ENCODE results near the gene IRF2BP1. TPM values are rescaled to one million over a fixed set of nuclear protein-coding genes. Genes with fewer than 3 reads are reported as not detected.

Gene IRF2BP1
- total RNA-seq, 1 experiment from 2014 or later, result 31.4 TPM

Other genes starting within 250 kb of the IRF2BP1 start
- 3.0 and 5.8 TPM in 2 replicates for gene EML2, start 246.7 kb downstream of the IRF2BP1 start, total RNA-seq (2014; rRNA removed; shearing (Covaris generic))
- gene GIPR, start 217.9 kb downstream of the IRF2BP1 start, total RNA-seq (2014; rRNA removed; shearing (Covaris generic)), result 0.12 and 0.38 TPM in 2 replicates
- gene SNRPD2, start 194.2 kb downstream of the IRF2BP1 start, total RNA-seq (2014; rRNA removed; shearing (Covaris generic)), result 434 and 487 TPM in 2 replicates
- gene QPCTL, start 193.5 kb downstream of the IRF2BP1 start, total RNA-seq (2014; rRNA removed; shearing (Covaris generic)), result 9.8 and 10.6 TPM in 2 replicates
- gene FBXO46, start 155.2 kb downstream of the IRF2BP1 start, total RNA-seq (2014; rRNA removed; shearing (Covaris generic)), result 9.3 and 10.8 TPM in 2 replicates
- gene MEIOSIN, start 152.7 kb downstream of the IRF2BP1 start, total RNA-seq (2014; rRNA removed; shearing (Covaris generic)), result 0.08 TPM in 1 of 2 replicates, not detected in the other
- gene SIX5, start 116.9 kb downstream of the IRF2BP1 start, total RNA-seq (2014; rRNA removed; shearing (Covaris generic)), result 6.0 and 6.6 TPM in 2 replicates
- 79.8 and 84.2 TPM in 2 replicates for gene DMPK, start 103.7 kb downstream of the IRF2BP1 start, total RNA-seq (2014; rRNA removed; shearing (Covaris generic))
- gene DMWD, start 93.3 kb downstream of the IRF2BP1 start, total RNA-seq (2014; rRNA removed; shearing (Covaris generic)), result 43.5 and 52.9 TPM in 2 replicates
- gene RSPH6A, start 70.8 kb downstream of the IRF2BP1 start, total RNA-seq (2014; rRNA removed; shearing (Covaris generic)), result 0.22 TPM in 1 of 2 replicates, not detected in the other
- 25.6 and 32.6 TPM in 2 replicates for gene SYMPK, start 23.0 kb downstream of the IRF2BP1 start, total RNA-seq (2014; rRNA removed; shearing (Covaris generic))
- gene FOXA3, start 21.8 kb downstream of the IRF2BP1 start, total RNA-seq (2014; rRNA removed; shearing (Covaris generic)), result 0.45 and 0.53 TPM in 2 replicates
- 1.8 and 2.5 TPM in 2 replicates for gene MYPOP, start 16.5 kb upstream of the IRF2BP1 start, total RNA-seq (2014; rRNA removed; shearing (Covaris generic))
- not detected in 2 replicates for gene NANOS2, start 28.6 kb upstream of the IRF2BP1 start, total RNA-seq (2014; rRNA removed; shearing (Covaris generic))
- gene NOVA2, start 87.7 kb upstream of the IRF2BP1 start, total RNA-seq (2014; rRNA removed; shearing (Covaris generic)), result 0.02 TPM in 1 of 2 replicates, not detected in the other
- gene CCDC61, start 109.3 kb upstream of the IRF2BP1 start, total RNA-seq (2014; rRNA removed; shearing (Covaris generic)), result 3.0 and 4.0 TPM in 2 replicates
- gene PGLYRP1, start 136.9 kb upstream of the IRF2BP1 start, total RNA-seq (2014; rRNA removed; shearing (Covaris generic)), result not detected in 2 replicates
- not detected in 2 replicates for gene IGFL4, start 154.9 kb upstream of the IRF2BP1 start, total RNA-seq (2014; rRNA removed; shearing (Covaris generic))
- gene IGFL3, start 238.5 kb upstream of the IRF2BP1 start, total RNA-seq (2014; rRNA removed; shearing (Covaris generic)), result not detected in 2 replicates